HG02840 (cell line): ENCODE data around the gene TBC1D26.
"Not testable (repeated sequence)": the region's sequence is repeated elsewhere in the genome, so short reads cannot be mapped to it uniquely, and the experiment has no call there.

Experiments used
- ATAC-seq: cut with Tn5 transposase; IDR thresholded peaks from one replicate; pipeline ENCODE4 v1.9.1; 2021; ENCODE audit warnings: mild to moderate bottlenecking, moderate library complexity, moderate number of reproducible peaks; ENCODE audit not compliant: unreplicated experiment, low FRiP score

The TBC1D26 gene

DNA sequence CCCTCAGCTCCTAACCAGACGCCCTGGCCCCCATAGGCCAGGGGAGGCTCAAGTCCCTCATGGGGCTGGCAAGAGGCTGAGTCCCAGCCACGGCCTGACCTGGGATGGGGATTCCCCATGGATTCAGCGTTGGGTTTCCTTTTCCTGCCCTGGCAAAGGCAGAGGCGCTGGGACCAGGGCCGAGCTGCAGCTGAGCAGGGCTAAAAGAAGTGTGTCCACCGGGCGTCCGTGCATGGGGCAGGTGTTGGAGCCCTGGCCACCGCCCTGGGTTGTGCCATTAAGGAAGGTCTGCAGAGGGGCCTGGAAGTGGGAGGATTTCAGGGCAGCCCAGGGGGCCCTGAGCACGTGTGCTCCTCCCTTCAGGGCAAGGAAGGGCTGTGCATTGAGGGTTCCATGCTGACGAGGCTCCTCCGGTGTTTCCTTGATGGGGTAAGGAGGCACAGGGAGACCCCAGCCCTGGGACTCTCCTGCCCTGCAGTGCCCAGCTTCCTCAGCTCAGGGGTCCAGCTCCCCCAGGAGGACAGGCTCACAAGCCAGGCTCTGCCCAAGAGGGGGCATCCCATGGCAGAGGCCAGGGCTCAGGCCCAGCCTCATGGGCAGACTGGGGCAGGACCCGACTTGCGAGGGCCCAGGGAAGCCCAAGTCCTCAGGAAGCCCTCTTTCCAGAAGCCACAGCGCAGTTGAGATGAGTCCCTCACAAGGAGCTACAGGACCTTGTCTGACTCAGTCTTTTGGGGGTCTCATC is 10.1 kb downstream of the TBC1D26 start:
- no peak for ATAC-seq

DNA sequence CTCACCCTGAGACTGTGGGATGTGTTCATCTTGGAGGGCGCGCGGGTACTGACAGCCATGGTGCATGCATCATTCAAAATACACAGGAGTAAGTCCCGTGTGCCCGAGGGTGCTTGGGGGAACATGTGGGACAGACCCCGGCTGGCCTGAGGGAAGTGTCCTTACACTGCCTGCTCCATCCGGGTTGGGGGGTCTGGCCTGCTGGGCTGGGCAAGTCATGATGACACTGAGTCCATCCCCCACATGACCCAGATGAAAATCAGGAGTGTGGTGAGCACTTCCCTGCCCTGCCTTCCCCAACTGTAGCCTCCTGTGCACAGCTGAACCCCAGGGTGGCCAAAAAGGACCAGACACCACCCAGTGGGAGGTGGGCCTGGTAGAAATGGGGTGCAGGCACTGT is 10.8 kb downstream of the TBC1D26 start:
- no peak for ATAC-seq

DNA sequence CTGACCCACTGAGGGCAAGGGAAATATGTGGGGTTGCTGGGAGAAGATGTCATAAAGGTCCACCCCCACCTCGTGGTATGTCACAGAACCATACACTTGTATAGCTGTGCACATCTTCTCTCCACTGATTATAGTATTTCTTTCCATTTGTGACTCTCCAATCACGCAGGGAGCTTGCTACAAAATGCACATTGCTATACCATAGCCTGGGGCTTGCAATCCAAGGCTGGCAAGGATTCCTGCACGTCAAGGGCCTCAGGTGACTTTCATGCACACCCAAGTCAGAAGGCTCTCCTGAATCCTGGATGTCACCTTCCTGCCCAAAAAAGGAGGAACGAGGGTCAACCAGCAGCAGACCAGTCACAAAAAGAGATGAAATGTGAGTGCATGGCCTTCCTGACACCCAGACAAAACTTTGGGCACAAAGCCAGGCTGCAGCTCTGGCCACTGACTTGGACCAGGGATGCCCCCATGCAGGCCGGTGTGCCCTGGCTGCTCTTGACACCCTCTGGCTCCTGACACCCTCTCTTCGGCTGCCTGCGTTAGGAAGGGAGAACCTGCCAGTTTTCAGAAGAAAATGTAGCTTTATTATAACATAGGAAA is 12.1 kb downstream of the TBC1D26 start:
- ATAC-seq = no peak

DNA sequence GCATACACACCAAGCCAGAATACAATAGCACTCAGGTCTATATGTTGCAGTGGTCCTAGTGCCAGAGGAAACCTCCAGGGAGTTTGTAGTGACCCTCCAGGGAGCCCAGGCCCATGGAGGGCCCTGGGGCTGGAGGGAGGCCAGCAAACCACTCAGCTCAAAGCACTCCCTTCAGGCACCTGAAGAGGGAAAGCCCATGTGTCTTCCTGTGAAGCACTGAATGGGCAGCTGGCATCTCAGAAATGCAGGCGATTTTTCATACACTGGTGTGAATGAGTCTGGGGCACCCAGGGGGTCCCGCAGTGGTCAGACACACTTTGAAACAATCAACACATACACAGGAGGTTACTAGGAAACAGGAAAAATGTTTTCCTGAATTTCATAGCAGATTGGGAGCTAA is 12.8 kb downstream of the TBC1D26 start:
- ATAC-seq = no peak

DNA sequence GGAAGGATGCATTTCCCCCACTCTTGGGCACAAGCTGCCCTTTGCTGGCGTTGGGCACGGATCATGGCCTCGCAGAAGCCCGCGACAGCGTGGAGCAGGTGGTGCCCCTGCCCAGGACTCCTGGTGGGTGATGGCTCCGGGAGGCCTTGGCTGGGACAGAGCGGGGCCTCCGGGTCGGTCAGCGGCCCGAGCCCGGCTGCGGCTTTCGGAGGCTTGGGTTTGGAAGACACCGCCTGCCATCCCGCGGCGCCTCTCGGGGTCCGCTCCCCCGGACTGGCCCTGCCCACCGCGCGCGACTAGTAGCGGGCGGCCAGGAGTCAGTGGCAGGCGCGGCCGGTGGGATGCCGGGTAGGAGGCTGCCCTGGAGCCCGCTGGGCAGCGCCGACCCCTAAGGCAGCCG is 17.3 kb downstream of the TBC1D26 start:
- ATAC-seq = not testable (repeated sequence)

DNA sequence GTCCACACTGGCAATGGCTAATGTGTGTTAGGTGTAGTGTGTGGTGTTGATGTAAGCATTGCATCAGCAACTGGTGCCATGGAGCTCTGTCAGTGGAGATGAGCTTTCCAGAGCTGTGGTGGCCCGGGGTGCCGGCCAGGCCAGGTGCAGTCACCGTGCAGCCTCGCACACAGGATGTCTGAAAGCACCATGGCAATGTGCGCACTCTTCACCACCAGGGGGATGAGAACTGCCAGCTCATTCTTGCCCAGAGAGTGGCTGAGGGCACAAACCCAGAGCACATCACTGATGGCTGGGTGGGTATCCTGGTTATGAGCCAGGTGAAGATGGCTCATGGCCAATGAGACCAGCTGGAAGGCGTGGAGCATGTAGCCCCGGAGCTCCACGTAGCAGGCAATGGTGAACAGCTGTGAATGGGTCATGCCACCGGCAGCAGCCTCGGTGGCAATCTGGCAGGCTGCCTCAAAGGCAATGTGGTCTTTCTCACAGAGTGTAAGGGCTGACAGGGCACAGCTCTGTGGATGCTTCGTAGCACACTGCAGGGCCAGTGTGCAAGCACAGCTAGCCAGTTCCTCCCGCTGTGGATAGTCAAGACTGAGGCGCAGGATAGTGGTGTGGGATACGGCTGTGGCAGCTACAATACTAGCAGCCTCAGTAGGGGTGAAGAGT is 36.9 kb downstream of the TBC1D26 start:
- ATAC-seq = not testable (repeated sequence)

DNA sequence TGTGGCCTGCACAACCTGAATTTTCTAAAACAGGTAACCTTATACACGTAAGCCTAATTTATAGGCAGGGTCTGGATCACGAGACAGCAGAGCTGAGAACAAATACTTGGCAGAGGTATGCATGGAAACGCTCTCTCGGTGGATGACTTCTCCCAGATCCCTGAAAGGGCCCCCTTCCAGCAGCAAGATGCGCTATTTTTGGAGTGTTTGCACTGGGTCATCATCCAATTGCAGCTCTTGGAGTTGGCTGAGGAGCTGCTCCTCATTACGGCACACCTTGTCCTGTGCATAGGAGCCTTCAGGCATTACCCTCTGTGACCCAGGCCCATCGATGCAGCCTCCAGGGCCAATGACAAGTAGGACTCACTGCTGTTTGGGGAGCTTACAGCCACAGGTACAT is 38.6 kb downstream of the TBC1D26 start:
- ATAC-seq = not testable (repeated sequence)

DNA sequence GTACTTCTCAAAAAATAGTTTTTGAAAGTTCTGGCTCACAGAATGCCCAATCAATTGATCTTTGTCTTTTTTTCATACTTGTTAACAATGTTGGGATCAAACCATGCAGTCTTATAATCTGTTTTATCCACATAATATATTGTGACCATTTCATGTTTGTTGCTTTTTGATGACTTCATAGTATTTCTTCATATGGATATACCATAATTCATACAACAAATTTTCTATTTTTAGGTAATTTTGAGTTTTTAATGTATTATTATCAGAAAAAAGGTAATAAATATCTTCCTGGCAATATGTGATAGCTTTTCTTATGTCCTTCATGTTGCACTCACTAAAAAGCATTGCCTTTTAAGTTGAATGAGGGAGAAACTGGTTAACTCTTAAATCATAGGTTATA is 44.8 kb downstream of the TBC1D26 start:
- no peak for ATAC-seq

DNA sequence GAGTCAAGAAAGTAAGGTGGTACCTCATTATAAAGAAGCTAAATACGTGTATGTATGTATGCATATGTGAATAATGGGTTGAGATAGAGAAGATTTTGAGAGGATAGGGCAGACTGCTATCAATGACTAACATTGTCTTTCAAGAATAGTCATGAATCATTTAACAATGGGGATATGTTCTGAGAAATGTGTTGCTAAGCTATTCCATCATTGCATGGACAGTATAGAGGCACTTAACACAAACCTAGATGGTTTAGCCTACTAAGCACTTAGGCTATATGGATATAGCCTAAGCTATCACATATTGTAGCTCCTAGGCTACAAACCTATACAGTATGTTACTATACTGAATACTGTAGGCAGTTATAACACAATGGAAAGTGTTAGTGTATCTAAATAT is 45.2 kb downstream of the TBC1D26 start:
- no peak for ATAC-seq

DNA sequence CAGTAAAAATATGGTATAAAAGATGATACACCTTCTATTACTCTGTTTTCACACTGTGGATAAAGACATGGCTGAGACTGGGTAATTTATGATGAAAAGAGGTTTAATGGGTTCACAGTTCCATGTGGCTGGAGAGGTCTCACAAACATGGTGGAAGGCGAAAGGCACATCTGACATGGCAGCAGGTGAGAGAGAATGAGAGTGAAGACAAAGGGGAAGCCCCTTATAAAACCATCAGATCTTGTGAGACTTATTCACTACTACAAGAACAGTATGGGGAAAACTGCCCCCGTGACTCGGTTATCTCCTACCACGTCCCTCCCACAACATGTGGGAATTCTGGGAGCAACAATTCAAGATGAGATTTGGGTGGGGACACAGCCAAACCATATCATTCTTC is 45.6 kb downstream of the TBC1D26 start:
- no peak for ATAC-seq

DNA sequence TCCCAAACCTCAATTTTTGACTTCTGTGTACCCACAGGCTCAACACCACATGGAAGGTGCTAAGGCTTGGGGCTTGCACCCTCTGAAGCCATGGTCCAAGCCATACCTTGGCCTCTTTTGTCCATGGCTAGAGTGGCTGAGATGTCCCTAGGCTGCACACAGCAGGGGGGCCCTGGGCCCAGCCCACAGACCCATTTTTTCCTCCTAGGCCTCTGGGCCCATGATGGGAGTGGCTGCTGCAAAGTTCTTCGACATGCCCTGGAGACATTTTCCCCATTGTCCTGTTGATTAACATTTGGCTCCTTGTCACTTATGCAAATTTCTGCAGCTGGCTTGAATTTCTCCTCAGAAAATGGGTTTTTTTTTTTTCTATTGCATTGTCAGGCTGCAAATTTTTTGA is 47.0 kb downstream of the TBC1D26 start:
- ATAC-seq = no peak

DNA sequence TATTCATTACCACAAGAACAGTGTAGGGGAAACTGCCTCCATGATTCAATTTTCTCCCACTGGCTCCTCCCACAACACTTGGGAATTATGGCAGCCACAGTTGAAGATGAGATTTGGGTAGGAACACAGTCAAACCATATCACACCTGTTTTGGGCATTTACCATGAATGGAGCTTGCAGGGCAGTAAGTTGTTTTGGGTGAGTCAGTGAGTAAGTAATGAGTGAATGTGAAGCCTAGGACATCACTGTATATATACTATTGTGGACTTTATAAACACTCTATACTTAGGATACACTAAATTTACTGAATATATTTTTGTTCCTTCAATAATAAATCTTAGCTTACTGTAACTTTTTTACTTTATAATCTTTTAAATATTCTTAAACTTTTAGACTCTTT is 48.1 kb downstream of the TBC1D26 start:
- no peak for ATAC-seq

DNA sequence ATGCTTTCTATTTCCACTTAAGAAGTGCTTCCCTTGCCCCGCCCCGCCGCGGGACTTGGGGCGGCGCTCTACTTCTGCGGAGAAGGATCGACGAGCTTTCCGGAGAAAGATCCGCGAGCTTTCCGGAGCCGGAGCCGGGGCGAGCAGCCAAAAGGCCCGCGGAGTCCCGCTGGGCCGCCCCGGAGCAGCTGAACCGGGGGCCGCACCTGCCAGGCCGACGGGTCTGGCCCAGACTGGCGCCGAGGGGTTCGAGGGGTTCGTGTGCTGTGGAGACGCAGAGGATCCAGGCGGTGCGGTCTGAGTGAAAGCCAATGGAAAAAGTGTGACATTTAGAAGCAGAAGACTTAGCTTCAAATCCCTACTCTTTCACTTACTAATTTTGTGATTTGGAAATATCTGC is 50.8 kb downstream of the TBC1D26 start:
- ATAC-seq = no peak

DNA sequence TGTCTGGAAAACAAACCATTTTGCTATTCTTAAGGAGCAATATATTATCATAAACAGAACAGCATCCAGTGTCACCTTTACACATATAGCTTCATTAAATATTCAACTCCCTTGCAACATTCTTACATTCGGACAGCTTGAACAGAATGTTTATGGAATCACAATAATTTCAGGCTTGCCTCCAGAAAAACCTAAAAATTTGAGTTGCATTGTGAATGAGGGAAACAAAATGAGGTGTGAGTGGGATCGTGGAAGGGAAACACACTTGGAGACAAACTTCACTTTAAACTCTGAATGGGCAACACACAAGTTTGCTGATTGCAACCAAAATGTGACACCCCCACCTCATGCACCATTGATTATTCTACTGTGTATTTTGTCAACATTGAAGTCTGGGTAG is 51.4 kb downstream of the TBC1D26 start:
- no peak for ATAC-seq

DNA sequence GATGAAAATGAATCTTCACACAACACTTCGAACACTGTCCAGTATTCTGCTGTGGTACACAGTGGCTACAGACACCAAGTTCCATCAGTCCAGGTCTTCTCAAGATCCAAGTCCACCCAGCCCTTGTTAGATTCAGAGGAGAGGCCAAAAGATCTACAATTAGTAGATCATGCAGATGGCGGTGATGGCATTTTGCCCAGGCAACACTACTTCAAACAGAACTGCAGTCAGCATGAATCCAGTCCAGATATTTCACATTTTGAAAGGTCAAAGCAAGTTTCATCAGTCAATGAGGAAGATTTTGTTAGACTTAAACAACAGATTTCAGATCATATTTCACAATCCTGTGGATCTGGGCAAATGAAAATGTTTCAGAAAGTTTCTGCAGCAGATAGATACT is 52.3 kb downstream of the TBC1D26 start:
- ATAC-seq = not testable (repeated sequence)

DNA sequence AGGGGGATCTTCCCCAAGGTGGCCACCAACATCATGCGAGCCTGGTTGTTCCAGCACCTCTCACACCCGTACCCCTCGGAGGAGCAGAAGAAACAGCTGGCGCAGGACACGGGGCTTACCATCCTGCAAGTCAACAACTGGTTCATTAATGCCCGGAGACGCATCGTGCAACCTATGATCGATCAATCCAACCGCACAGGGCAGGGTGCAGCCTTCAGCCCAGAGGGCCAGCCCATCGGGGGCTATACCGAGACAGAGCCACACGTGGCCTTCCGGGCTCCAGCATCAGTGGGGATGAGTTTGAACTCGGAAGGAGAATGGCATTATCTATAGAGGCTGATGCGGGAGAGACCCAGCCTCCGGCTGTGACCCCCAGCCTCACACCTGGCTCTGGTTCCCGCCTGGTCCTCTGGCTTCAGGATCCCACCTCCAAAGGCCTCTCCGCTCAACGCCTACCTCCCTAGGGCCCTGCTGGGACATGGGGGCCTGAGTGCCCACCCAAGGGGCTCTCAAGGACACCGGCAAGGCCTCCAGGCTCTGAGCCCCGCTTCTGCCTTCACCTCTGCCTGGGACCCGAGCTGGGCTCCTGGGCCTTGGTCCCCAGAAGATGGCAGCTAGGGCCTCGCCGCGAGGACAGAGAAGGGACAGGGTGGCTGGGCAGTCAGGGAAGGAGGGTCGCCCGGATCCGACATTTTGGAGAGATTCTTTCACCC is 55.4 kb downstream of the TBC1D26 start:
- ATAC-seq = not testable (repeated sequence)

DNA sequence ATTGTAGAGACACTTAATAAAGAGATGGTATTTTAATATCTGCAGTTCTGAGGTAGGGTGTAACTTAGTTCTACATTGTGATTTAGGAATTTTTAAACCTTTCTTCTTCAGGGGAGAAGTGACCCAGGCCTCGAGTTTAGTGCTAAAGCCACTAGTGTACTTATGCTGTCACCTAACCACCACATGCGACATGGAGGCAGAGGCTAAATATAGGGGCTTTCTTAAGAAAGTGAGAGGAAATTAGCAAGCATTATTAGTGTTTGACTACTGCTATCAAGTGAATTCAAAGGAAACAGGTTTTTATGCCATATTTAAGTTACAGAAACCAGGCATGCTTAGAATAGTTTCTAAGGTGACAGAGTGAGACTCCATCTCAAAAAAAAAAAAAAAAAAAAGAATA is 56.3 kb downstream of the TBC1D26 start:
- ATAC-seq = not testable (repeated sequence)
